Activated gamma-delta T cell (primary cell): Measurements from ENCODE around the gene RHOBTB3.

Source experiments
- DNase-seq: peaks from one replicate; lab custom pipeline; 2025; lab: John Stamatoyannopoulos, UW

RHOBTB3 gene

GRCh38 chr5:95713960-95714710 lies 17.0 kb upstream of the RHOBTB3 start:
- DNase-seq, result no peak

- DNase-seq, result no peak
Measured at GRCh38 chr5:95715799-95716461, 15.2 kb upstream of the RHOBTB3 start.

DNA sequence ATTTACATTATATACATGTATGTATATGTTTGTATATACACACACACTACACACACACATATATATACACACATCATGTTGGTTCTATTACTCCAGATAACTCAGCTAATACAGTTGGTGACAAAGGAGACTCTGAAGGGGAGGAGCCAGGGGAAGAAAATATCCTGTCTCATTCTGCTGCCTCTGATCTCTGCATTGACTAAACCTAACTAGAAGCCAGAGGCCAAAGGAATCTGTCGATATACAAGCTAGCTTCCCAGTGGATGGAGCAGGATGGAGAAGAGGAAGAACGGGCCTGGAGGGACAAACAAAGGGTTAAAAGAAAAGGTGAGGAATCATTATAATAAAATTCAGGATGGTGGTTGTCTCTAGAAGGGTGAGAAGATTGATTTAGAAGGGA lies 13.7 kb upstream of the RHOBTB3 start:
- no peak for DNase-seq

DNA sequence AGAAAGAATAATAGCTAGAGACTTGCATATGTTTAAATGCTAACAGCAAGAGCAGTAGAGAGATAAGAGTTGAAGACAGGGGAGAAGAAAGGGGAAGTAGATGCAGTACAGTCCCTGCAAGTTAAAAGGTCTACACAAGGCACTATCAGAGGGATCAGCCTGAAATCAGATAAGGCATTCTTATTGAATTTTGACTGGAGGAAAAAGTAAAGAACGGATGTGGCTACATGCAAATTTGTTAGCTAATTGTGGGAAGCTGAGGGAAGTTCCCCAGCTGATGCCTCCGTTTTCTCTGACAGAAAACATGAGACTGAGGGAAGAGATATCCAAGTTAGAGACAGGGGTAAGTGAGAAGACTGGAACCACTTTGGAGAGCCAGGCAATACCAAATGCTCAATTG lies 12.9 kb upstream of the RHOBTB3 start:
- no peak for DNase-seq

DNA sequence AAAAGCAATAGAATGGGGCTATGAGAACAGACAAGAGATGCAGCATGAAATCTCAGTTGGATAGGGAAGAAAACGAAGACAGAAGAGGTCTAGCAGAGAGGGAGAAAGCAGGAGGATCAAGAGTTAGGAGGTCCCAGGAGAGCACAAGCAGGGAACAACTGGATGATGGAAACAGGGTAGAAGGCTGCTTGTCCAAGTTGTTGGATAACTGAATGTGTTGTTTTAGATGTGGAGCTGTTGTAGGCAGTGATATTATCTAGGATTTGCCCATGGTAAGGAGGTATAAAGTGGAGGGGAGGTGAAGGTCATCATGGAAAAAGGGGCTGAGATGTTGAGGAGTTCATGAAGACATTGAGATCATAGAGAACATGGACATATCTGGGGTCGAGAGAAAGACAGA lies 12.4 kb upstream of the RHOBTB3 start:
- DNase-seq, result no peak

- no peak for DNase-seq
Measured at GRCh38 chr5:95720094-95720786, 10.9 kb upstream of the RHOBTB3 start.

DNA sequence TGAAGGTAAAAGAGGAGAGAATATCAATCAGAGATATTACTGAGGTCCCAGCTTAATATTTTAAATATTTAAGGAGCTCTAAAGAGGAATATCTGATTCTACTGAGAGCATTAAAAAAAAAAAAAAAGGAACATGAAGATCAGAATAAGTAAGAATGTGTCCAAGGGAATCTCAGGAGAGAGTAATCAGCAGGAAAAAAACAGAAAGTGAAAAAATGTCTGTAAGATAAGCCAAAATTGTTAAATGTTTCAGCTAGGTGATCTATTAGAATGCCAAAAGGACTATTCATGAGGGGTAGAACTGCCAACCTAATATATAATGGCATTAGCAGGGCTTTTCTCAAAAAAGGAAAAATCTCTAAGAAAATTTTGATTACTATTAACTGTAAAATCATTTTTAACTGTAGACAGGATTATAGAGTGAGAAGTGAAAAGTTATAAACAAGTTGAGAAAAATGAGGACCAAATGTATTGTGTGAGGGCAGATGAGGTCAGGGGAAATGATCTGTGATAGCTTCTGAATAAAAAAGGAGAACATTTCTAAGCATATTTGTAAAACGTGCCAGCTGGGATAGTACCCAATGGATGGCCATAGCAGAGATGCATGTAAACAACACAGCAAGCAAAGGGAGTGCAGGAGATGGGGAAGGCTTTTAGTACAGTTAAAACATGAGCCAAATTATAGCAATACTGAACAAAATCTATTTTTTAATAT lies 9.4 kb upstream of the RHOBTB3 start:
- DNase-seq, result no peak

- no peak for DNase-seq
Measured at GRCh38 chr5:95723632-95724369, 7.3 kb upstream of the RHOBTB3 start.

- DNase-seq, result no peak
Measured at GRCh38 chr5:95725071-95725820, 5.9 kb upstream of the RHOBTB3 start.

GRCh38 chr5:95725937-95726810 lies 5.0 kb upstream of the RHOBTB3 start:
- DNase-seq, result no peak

DNA sequence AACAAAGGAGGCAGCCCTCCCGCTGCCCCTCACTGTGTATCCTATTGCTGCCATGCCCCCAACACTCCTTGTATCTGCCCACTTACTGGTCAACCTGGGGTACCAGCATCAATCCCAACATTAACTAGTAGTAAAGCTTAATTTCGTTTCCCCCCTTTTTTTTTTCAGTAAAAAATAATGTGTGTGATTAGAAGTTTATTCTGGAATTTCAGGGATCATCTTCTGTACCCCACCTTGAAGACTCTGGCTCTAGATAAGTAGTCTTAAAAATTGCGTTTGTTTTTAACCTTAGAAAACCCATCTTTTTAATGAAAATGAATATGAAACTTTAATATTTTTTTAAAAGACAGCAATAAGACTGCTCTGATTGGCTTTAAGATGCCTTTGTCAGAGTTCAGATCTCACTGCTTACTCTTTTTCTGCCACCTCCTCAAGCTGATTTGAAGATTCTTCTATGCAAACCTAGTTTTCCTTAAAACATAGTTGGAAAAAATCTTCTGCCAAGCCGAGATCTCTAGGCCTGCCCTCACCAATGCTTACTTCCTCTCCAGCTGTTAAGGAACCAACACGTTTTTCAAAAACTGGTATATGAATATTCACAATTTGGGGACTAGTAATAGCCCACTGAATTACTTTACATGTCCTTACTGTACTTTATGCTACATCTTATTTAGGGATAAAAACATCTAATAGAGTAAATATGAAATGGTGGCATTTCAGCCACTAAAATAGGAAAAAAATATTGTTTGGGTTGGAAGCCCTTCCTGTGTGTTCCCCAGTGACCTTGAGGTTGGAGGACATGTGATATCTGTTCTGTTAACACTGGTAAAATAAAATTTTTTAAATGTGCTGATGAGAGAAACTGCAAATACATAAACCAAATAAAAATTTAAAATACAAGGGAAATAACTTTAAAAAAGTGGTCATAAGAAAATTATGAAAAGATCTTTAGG lies 4.0 kb upstream of the RHOBTB3 start:
- DNase-seq, result no peak

DNA sequence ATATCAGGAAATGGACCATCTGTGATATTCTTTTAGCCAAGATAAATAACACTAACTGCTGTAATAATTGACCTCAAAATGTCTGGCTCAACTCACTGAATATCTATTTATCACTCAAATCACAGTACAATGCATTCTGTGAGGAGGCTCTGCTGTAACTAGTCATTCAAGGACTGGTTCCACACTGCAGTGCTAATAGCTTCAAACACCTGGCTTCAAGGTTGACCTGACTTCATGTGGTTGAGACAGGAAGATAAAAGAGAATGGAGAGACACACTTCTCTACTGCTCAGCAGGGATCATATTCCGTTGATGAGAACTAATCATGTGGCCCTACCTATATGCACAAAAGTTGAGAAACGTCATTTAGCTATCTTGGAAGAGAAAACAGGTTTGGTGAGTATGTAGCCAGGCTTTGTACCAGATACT lies 3.4 kb upstream of the RHOBTB3 start:
- no peak for DNase-seq

DNA sequence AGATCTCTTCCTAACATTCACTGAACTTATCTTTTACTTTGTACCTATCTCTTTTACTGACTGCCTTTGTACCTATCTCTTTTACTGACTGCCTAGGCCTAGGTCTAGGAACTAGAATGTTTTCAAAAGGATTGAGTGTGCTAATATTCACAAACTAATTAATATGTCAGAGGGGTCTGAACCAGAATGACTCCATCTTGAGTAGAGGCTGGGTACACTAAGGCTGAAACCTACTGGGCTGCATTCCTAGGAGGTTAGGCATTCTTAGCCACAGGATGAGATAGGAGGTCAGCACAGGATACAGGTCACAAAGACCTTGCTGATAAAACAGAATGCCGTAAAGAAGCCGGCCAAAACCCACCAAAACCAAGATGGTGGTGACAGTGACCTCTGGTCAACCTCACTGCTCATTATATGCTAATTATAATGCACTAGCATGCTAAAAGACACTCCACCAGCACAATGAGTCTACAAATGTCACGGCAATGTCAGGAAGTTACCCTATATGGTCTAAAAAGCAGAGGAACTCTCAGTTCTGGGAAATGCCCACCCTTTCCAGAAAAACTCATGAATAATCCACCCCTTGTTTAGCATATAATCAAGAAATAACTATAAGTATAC lies 2.5 kb upstream of the RHOBTB3 start:
- no peak for DNase-seq

DNA sequence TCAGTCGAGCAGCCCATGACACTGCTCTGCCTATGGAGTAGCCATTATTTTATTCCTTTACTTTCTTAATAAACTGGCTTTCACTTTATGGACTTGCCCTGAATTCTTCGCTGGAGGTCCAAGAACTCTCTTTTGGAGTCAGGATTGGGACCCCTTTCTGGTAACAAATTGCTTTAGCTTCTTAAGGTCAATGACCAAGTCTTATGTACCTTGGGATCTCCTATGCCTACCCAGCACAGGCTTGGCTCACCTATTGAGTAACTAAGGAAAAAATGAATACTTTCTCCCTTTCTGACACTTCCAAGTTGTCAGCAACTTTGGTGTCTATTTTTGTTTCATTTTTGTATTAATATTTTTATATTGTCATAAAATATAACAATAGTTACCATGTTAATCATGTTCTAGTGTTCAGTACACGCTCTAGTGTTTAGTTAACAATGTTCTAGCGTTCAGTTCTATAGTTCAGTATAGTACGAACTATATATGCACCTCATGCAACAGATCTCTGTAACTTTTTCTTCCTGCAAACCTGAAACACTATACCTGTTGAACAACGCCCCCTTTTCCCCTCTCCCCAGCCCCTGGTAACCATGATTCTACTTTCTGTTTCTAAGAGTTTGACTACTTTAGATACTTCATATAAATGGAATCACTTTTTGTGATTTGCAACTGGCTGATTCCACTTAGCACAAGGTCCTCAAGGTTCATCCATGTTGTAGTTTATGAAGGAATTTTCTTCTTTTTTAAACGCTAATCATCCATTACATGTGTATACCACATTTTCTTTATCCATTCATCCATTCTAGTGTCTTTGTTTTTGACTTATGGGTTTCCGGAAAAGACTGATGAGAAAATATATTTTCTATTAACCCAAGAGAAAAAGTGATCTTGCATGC lies 1.8 kb upstream of the RHOBTB3 start:
- DNase-seq, result no peak

GRCh38 chr5:95730011-95730700 lies 980 bp upstream of the RHOBTB3 start:
- DNase-seq, result no peak
